HFF-Myc (cell line): ENCODE data around the gene CPS1.

Experiments used
- DNase-seq: peaks from one replicate; pipeline ENCODE4 v3.0.0-alpha.2; 2011; ENCODE audit warnings: low read depth; ENCODE audit errors: extremely low read depth
- H3K4me3 ChIP-seq: replicated peaks from 2 replicates; pipeline ENCODE4 v1.5.1; 2011; ENCODE audit warnings: low read depth, mild to moderate bottlenecking, control low read depth, low read length
- TF ChIP-seq, protein P1 (sequence below): IDR thresholded peaks from 2 replicates; pipeline ENCODE4 v1.5.1; 2012; ENCODE audit warnings: mild to moderate bottlenecking, low read depth, low read length, control low read depth; ENCODE audit errors: missing control alignments

CPS1 gene

DNA sequence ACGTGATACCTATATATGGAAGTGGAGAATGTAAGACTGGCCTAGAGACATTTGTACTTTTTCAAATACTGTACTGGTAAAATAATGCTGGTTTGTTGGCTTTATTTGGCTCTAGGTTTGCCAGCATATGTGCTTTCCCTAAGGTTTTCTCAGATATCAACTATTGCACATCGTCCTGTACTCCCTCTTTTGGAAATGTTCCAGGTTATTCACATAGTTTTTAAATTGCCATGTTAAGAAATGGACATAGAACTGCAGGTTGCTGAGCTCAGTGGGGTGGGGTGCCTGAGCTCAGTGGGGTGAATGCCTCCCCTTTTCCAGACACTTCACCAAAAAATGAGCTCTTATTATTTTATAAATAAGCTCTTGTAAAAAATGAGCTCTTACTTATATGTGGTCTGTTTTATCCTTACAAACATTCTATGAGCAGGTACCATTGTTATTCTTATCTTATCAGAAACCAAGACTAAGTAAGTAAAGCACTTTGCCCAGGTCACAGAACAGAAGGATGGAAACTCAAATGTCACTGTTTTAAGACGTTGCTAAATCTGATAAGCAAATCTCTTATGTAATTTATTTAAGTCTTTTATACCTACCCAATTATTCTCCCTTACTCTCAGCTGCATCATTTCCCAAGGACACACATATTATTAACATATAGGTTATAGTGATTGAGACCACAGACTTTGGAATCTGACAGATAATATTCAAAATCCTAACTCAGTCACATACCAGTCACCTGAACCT lies 99.0 kb downstream of the CPS1 start:
- no peak for DNase-seq
- no peak overlapping the region for H3K4me3 ChIP-seq
- TF ChIP-seq, protein P1, sequence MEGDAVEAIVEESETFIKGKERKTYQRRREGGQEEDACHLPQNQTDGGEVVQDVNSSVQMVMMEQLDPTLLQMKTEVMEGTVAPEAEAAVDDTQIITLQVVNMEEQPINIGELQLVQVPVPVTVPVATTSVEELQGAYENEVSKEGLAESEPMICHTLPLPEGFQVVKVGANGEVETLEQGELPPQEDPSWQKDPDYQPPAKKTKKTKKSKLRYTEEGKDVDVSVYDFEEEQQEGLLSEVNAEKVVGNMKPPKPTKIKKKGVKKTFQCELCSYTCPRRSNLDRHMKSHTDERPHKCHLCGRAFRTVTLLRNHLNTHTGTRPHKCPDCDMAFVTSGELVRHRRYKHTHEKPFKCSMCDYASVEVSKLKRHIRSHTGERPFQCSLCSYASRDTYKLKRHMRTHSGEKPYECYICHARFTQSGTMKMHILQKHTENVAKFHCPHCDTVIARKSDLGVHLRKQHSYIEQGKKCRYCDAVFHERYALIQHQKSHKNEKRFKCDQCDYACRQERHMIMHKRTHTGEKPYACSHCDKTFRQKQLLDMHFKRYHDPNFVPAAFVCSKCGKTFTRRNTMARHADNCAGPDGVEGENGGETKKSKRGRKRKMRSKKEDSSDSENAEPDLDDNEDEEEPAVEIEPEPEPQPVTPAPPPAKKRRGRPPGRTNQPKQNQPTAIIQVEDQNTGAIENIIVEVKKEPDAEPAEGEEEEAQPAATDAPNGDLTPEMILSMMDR, result no peak

DNA sequence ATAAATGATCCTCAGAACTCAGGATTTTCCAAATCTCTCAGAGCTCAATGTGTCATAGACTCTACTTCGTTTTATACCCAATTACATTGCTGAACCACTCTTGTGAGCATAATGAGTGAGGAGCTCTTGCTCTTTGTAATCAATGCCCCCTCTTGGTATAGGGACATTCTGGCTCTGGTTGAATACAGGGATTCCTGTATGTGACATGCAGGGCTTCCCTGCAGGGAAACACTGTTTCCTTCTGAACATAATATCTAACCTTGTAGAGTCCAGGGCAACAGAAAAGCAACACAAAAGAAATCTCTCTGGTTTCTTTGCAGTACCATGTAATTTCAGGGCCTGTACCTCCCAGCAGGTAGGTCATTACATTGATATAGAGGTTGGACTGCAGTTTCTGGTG lies 101.5 kb downstream of the CPS1 start:
- H3K4me3 ChIP-seq, result no peak overlapping the region
- TF ChIP-seq, protein P1, result no peak
- no peak for DNase-seq

DNA sequence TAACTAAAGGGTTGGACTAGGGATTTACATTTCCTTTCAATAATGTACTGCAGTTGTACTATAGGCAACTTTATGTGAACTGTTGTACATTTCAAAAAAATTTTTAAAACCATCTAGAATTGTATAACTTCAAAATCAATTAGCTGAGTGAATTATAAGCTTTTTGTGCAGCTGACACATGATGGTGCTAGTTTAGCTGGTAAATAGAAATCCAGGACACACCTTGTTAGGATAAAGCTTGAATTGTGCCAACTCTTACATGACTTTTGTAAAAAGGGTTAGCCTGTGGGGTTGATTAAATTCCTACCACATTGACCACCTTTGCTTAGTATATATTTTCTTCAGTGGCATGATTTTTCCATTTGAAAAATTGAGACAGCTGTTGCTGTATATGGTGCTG lies 104.4 kb downstream of the CPS1 start:
- DNase-seq, result no peak
- H3K4me3 ChIP-seq, result no peak overlapping the region
- TF ChIP-seq, protein P1, result no peak

DNA sequence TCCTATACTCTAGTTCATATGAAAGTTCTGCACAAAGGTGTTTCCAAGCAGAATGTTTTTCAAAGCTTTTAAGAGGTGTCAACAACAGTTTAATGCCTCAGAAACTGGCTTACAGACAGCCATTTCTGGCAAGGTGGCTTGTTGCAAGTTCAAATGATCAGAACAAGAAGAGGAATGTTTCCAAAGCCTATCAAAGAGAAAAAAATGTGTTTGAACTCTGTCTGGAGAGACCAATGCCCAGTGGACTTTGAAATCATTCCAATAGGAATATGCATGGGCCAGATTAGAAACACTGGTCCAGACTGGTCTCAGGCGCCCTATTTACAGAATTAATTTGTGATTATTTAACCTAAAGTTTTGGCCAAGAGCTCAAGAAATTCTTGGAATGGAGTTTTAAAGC lies 106.2 kb downstream of the CPS1 start:
- TF ChIP-seq, protein P1, result no peak
- H3K4me3 ChIP-seq, result no peak overlapping the region
- no peak for DNase-seq

DNA sequence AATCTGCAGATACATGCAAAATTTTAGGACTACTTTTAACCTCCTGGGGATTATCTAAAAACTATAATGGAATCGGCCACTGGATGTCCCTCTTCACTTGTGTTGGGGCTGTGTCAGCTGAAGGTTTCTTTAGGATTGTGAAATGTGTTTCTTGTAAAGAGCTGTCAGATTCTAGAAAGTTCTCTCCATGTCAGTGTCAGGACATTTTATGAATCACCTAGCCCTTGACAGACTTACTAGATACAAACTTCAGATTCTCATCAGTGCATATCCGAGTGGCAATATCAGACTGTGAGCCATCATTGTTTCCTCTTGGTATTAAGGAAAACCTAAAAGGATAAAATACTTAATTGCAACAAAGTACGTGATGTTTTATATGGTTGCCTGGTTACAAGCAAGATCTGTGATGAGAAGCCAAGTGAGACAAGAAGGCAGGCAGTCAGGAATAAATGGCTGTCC lies 107.3 kb downstream of the CPS1 start:
- DNase-seq, result no peak
- no peak overlapping the region for H3K4me3 ChIP-seq
- TF ChIP-seq, protein P1, result no peak

DNA sequence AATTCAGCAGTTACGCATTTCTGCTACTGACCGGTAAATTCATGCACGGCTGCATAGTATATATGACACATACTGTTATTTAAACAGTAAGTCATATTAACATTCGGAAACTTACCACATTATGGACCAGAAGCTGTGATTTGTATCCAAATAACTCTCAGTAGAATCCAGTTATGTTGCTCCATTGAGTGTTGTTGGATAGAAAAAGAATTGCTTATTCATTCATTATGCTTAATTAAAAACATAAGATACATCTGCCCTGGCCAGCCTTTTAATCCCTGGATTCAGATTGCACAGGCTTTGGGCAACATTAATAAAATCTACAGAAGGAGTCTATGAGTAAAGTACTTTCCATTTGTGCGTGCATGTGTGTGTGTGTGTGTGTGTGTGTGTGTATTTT lies 111.3 kb downstream of the CPS1 start:
- DNase-seq, result no peak
- TF ChIP-seq, protein P1, result no peak
- H3K4me3 ChIP-seq, result no peak overlapping the region

DNA sequence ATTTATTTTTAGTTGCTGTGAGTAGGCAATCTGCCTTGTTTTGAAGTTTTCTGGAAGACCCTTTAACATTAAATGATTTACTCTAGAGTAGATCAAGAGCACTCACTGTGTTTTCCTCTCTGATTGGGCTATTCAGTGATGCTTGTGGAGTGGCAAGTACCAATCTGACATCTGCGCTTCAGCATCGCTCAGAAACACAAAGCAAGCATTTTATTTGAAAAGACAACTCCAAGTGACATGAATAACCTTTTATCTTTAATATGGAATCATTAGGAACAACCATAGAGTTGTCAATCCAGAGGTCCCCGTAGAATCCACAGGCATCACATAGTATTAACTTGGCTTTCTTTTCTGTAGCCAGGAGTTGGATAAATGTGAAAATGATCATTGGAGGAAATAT lies 114.7 kb downstream of the CPS1 start:
- no peak overlapping the region for H3K4me3 ChIP-seq
- TF ChIP-seq, protein P1, result no peak
- no peak for DNase-seq
